HCT116 (cell line): Measurements from ENCODE around the gene LEKR1. TPM values are rescaled to one million over a fixed set of nuclear protein-coding genes. Genes with fewer than 3 reads are reported as not detected.
A peak's percentile ranks its signal among the peaks of the same experiment; 100 is the strongest.

Experiments used
- ATAC-seq: fragments of 200-7000 bp; cut with Tn5 transposase; 2 replicates; pipeline ENCODE4 v1.9.1; 2020; ENCODE audit warnings: mild to moderate bottlenecking, moderate library complexity
- BruUV-seq: library from RNA; stranded (reverse); fragments of 400-500 nt; replicated peaks from 2 replicates; lab custom pipeline; 2021; lab: Mats Ljungman, UMichigan
- CTCF ChIA-PET: fragments of 300-600 bp; sonication (Branson Sonifier 250); formaldehyde crosslinking; loops from one replicate; lab custom pipeline; 2021; ENCODE audit warnings: antibody characterized with exemption; lab: Charles Lee
- POLR2A ChIA-PET: fragments of 300-600, 350-600 bp; sonication (Branson Sonifier 250); formaldehyde crosslinking; loops from one replicate; lab custom pipeline; 2021; ENCODE audit warnings: antibody characterized with exemption; lab: Charles Lee
- RAD21 ChIA-PET, 2 experiments: fragments of 300-600 bp; sonication (Branson Sonifier 250); formaldehyde crosslinking; loops; one replicate each; lab custom pipeline; 2023; ENCODE audit warnings: low total read pairs in 2 of 2; ENCODE audit not compliant: uncharacterized antibody in 2 of 2, unreplicated experiment in 2 of 2, low non-redundant PET in 1 of 2; lab: Charles Lee
- DNase-seq: peaks from one replicate; pipeline ENCODE4 v3.0.0-alpha.2; 2010; ENCODE audit warnings: low read depth, low spot score
- H2AFZ ChIP-seq: fragments of 200-600 bp; shearing (Covaris generic), sonication (generic); 2 replicates; pipeline ENCODE4 v1.6.1; 2017; ENCODE audit warnings: low read depth, mixed run types, mixed read lengths, antibody characterized with exemption, low read length; ENCODE audit not compliant: poor library complexity, severe bottlenecking
- H3K27ac ChIP-seq: 2 replicates; pipeline ENCODE4 v1.5.1; 2012; ENCODE audit warnings: low read depth, low read length
- H3K27me3 ChIP-seq: fragments of 200-600 bp; sonication (generic); 2 replicates; pipeline ENCODE4 v1.6.1; 2016; ENCODE audit warnings: mixed run types, low read length, mixed read lengths; ENCODE audit not compliant: insufficient read depth
- H3K36me3 ChIP-seq, 2 experiments: fragments of 200-500 bp in 1 of 2; fragments of 200-600 bp in 1 of 2; sonication (Bioruptor generic) in 1 of 2; sonication (generic) in 1 of 2; 2 replicates each; pipeline versions ENCODE4 v1.5.1 to v1.6.1; 2014 to 2016; ENCODE audit warnings: low read length in 2 of 2, inconsistent platforms in 1 of 2, mixed read lengths in 1 of 2, mixed run types in 1 of 2; ENCODE audit not compliant: insufficient read depth in 2 of 2, control insufficient read depth in 1 of 2
- H3K4me1 ChIP-seq, 2 experiments: fragments of 200-600 bp in 1 of 2; sonication (generic) in 1 of 2; 2 replicates each; pipeline versions ENCODE4 v1.5.1 to v1.6.1; 2012 to 2017; ENCODE audit warnings: low read length in 2 of 2, inconsistent platforms in 1 of 2, mild to moderate bottlenecking in 1 of 2, mixed read lengths in 1 of 2, mixed run types in 1 of 2, moderate library complexity in 1 of 2; ENCODE audit not compliant: insufficient read depth in 2 of 2, control insufficient read depth in 1 of 2
- H3K4me2 ChIP-seq: fragments of 200-600 bp; sonication (generic); 2 replicates; pipeline ENCODE4 v1.6.1; 2017; ENCODE audit warnings: mixed run types, low read length, mixed read lengths
- H3K4me3 ChIP-seq, 2 experiments: fragments of 200-600 bp in 1 of 2; sonication (generic) in 1 of 2; replicated peaks in 1 of 2; 2 replicates each; pipeline ENCODE4 v1.5.1; 2011 to 2016; ENCODE audit warnings: low read length in 2 of 2, control low read depth in 1 of 2, low read depth in 1 of 2, mild to moderate bottlenecking in 1 of 2, mixed read lengths in 1 of 2, mixed run types in 1 of 2
- H3K79me2 ChIP-seq: fragments of 200-600 bp; sonication (generic); 2 replicates; pipeline ENCODE4 v1.6.1; 2017; ENCODE audit warnings: mild to moderate bottlenecking, mixed run types, low read length, moderate library complexity, mixed read lengths; ENCODE audit not compliant: insufficient read depth
- H3K9ac ChIP-seq: fragments of 200-600 bp; sonication (generic); 2 replicates; pipeline ENCODE4 v1.6.1; 2016; ENCODE audit warnings: low read length, mixed read lengths
- H3K9me2 ChIP-seq: fragments of 200-600 bp; sonication (generic), shearing (Covaris generic); 2 replicates; pipeline ENCODE4 v1.6.1; 2017; ENCODE audit warnings: mixed run types, mild to moderate bottlenecking, moderate library complexity; ENCODE audit not compliant: insufficient read depth
- H3K9me3 ChIP-seq, 2 experiments: fragments of 200-500 bp in 1 of 2; fragments of 200-600 bp in 1 of 2; sonication (Bioruptor generic) in 1 of 2; sonication (generic) in 1 of 2; 2 replicates each; pipeline ENCODE4 v1.6.1; 2014 to 2017; ENCODE audit warnings: low read length in 2 of 2, mixed read lengths in 2 of 2, inconsistent platforms in 1 of 2, low read depth in 1 of 2, mild to moderate bottlenecking in 1 of 2, mixed run types in 1 of 2, moderate library complexity in 1 of 2; ENCODE audit not compliant: control insufficient read depth in 1 of 2, insufficient read depth in 1 of 2
- H4K20me1 ChIP-seq: fragments of 200-600 bp; sonication (generic), shearing (Covaris generic); 2 replicates; pipeline ENCODE4 v1.6.1; 2017; ENCODE audit warnings: mixed run types, mild to moderate bottlenecking, moderate library complexity; ENCODE audit not compliant: insufficient read depth
- EZH2phosphoT487 ChIP-seq: fragments of 200-600 bp; IDR thresholded peaks from 2 replicates; pipeline ENCODE4 v1.6.1; 2018; ENCODE audit warnings: antibody characterized with exemption, borderline replicate concordance
- FOSL1 ChIP-seq: IDR thresholded peaks from 2 replicates; pipeline ENCODE4 v1.6.1; 2012; ENCODE audit warnings: low read depth
- POLR2AphosphoS5 ChIP-seq: IDR thresholded peaks from 2 replicates; pipeline ENCODE4 v1.6.1; 2011; ENCODE audit warnings: mild to moderate bottlenecking, low read depth, low read length, moderate library complexity
- RAD21 ChIP-seq: IDR thresholded peaks from 2 replicates; pipeline ENCODE4 v1.6.1; 2012; ENCODE audit warnings: low read depth, mild to moderate bottlenecking
- SIN3A ChIP-seq: IDR thresholded peaks from 2 replicates; pipeline ENCODE4 v1.6.1; 2012; ENCODE audit warnings: low read depth
- SP1 ChIP-seq: IDR thresholded peaks from 2 replicates; pipeline ENCODE4 v1.6.1; 2012; ENCODE audit warnings: low read depth
- SRF ChIP-seq: IDR thresholded peaks from 2 replicates; pipeline ENCODE4 v1.6.1; 2012; ENCODE audit warnings: low read depth
- intact Hi-C: fragments of 100-400 bp; cut with micrococcal nuclease; formaldehyde crosslinking; loops from 2 replicates; pipeline ENCODE4 v1.10.0; 2022
- total RNA-seq: library from RNA; stranded (reverse); gene quantifications from one replicate; pipeline ENCODE4 v1.2.1, GENCODE V29; 2021; ENCODE audit not compliant: unreplicated experiment
- TF ChIP-seq, protein P1 (sequence below): IDR thresholded peaks from 2 replicates; pipeline ENCODE4 v1.6.1; 2012
- TF ChIP-seq, protein P2 (sequence below): IDR thresholded peaks from 2 replicates; pipeline ENCODE4 v1.6.1; 2012
- TF ChIP-seq, protein P3 (sequence below): IDR thresholded peaks from 2 replicates; pipeline ENCODE4 v1.6.1; 2011; ENCODE audit warnings: mild to moderate bottlenecking, low read length, moderate library complexity; ENCODE audit not compliant: insufficient replicate concordance; ENCODE audit errors: extremely low read depth

LEKR1 gene
- total RNA-seq, 1 experiment from 2014 or later, result 2.1 TPM

DNA sequence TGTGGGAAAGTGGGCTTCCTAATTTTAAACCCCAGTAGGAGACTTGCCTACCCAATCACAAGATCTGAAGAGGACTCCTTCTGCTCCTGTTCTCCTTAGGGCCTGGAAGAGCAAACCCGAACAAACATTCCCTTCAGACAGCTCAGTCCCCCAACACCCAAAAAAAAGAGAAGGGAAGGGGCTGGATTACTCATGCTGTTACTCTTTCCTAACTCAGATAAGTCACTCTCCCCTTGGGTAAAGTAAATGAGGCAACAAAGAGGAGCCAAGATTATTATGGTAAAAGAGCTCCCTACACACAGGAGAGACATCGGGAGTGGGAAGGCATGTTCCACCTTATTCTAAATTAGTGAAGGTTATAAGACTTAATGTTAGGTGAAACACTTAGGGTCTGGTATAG is 18.1 kb upstream of the LEKR1 start:
- peaks cover 14 to 25% of the 10 kb centered on the region in 2 experiments; a peak in 3 of 4 replicates for H3K4me1 ChIP-seq
- H3K4me2 ChIP-seq, result no peak overlapping the region
- no peak overlapping the region for H3K4me3 ChIP-seq
- DNase-seq (no peak), ATAC-seq (no peak)
- peaks cover 46% of the 10 kb centered on the region for H3K79me2 ChIP-seq
- ChIA-PET CTCF (no interaction called here), POLR2A (interaction anchor here (1.5 kb wide), 1 partner anchor 8 kb away, joined by 3 read pairs; no protein-coding TSS in a partner anchor), RAD21 (no interaction called here)
- no peak overlapping the region for H2AFZ ChIP-seq
- TF ChIP-seq, protein P1, sequence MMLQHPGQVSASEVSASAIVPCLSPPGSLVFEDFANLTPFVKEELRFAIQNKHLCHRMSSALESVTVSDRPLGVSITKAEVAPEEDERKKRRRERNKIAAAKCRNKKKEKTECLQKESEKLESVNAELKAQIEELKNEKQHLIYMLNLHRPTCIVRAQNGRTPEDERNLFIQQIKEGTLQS, result no peak
- TF ChIP-seq SRF (no peak), SIN3A (no peak), POLR2AphosphoS5 (no peak), FOSL1 (no peak), SP1 (no peak)
- TF ChIP-seq, protein P2, sequence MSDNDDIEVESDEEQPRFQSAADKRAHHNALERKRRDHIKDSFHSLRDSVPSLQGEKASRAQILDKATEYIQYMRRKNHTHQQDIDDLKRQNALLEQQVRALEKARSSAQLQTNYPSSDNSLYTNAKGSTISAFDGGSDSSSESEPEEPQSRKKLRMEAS, result no peak
- no peak overlapping the region for H3K9ac ChIP-seq
- no peaks in the 10 kb centered on the region for H3K27me3 ChIP-seq
- H3K36me3 ChIP-seq, result peaks cover 0 to 4% of the 10 kb centered on the region in 2 experiments; a peak in 1 of 4 replicates
- intact Hi-C loops, result no loop called here
- H4K20me1 ChIP-seq, result no peaks in the 10 kb centered on the region
- H3K9me2 ChIP-seq, result no peaks in the 10 kb centered on the region
- BruUV-seq, result no TSS peak
- no peak overlapping the region for H3K27ac ChIP-seq
- peaks cover 0 to 7% of the 10 kb centered on the region in 2 experiments; a peak in 1 of 4 replicates for H3K9me3 ChIP-seq

DNA sequence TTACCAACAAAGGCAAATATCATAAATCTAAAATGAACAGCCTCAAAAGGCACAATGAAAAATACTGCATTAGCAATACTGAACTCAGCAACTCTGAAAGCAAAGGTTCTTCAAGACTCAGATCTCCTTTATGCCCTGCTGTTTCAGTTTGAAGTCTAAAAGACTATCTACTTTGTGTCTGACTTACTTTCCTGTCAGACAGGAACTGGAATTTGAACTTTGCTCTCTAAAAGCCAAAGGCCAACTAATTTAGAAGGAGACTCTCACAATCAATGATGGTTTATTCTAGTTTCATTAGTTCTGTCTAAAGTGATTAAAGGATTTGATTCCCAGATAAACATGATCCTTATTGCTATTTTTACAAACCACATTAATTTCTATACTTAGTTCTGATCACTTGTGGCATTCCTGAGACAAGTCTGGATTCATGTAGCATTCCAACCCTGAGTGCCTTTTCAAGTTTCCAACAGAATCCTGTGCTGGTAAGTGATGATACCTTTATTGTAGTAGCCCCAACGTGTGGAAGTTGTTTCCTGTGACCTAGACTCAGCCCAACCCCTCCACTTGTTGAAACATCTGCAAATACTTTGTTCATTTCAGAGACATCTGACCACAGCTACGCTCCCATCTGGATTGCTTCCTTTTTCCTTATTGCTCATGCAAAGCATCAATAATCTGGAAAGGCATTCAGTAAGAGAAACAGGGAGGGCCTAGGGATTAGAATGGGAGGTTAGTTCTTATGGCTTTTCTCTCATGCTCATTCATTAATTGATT is 14.9 kb upstream of the LEKR1 start:
- Histone ChIP-seq H3K36me3 (0 out of 4 replicates have a peak, but pooled peaks cover 0 to 4% of the 10 kb centered on the region in 2 experiments), H3K27ac (no peak overlapping the region), H3K4me1 (peaks cover 18 to 57% of the 10 kb centered on the region in 2 experiments; a peak in 3 of 4 replicates), H3K9me3 (no peaks in the 10 kb centered on the region), H4K20me1 (no peaks in the 10 kb centered on the region), H3K9me2 (no peaks in the 10 kb centered on the region), H3K27me3 (no peaks in the 10 kb centered on the region), H2AFZ (no peak overlapping the region), H3K9ac (peak overlapping the region; percentile 44), H3K79me2 (peaks cover 70% of the 10 kb centered on the region), H3K4me3 (no peak overlapping the region), H3K4me2 (peak overlapping the region; percentile 66)
- ATAC-seq, result peak; percentile 8
- ChIA-PET RAD21 (no interaction called here), POLR2A (no interaction called here), CTCF (no interaction called here)
- intact Hi-C loops, result no loop called here
- no peak for DNase-seq
- BruUV-seq, result no TSS peak
- TF ChIP-seq SIN3A (no peak), EZH2phosphoT487 (no peak), SP1 (peak; percentile 32; the same call in 1 of the 2 replicates), RAD21 (no peak)
- TF ChIP-seq, protein P3, sequence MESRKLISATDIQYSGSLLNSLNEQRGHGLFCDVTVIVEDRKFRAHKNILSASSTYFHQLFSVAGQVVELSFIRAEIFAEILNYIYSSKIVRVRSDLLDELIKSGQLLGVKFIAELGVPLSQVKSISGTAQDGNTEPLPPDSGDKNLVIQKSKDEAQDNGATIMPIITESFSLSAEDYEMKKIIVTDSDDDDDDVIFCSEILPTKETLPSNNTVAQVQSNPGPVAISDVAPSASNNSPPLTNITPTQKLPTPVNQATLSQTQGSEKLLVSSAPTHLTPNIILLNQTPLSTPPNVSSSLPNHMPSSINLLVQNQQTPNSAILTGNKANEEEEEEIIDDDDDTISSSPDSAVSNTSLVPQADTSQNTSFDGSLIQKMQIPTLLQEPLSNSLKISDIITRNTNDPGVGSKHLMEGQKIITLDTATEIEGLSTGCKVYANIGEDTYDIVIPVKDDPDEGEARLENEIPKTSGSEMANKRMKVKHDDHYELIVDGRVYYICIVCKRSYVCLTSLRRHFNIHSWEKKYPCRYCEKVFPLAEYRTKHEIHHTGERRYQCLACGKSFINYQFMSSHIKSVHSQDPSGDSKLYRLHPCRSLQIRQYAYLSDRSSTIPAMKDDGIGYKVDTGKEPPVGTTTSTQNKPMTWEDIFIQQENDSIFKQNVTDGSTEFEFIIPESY, result no peak
